ENCODE data around the gene TTLL5. TPM values are rescaled to one million over a fixed set of nuclear protein-coding genes. Genes with fewer than 3 reads are reported as not detected.

The TTLL5 gene
- total RNA-seq, 1 experiment from 2014 or later, result 34.7 TPM

- no peak for TF ChIP-seq EZH2phosphoT487 (IDR thresholded peaks at IDR 0.05; ENCODE audit: borderline replicate concordance, low read length)
- TF ChIP-seq, protein P1, sequence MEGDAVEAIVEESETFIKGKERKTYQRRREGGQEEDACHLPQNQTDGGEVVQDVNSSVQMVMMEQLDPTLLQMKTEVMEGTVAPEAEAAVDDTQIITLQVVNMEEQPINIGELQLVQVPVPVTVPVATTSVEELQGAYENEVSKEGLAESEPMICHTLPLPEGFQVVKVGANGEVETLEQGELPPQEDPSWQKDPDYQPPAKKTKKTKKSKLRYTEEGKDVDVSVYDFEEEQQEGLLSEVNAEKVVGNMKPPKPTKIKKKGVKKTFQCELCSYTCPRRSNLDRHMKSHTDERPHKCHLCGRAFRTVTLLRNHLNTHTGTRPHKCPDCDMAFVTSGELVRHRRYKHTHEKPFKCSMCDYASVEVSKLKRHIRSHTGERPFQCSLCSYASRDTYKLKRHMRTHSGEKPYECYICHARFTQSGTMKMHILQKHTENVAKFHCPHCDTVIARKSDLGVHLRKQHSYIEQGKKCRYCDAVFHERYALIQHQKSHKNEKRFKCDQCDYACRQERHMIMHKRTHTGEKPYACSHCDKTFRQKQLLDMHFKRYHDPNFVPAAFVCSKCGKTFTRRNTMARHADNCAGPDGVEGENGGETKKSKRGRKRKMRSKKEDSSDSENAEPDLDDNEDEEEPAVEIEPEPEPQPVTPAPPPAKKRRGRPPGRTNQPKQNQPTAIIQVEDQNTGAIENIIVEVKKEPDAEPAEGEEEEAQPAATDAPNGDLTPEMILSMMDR (conservative IDR thresholded peaks at IDR 0.05; ENCODE audit: low read depth, low read length), result no peak
- TF ChIP-seq EZH2 (IDR thresholded peaks at IDR 0.05; ENCODE audit: low read length, unreplicated experiment), result no peak
- no peaks in the 10 kb centered on the region for H4K20me1 ChIP-seq (ENCODE audit: low read length)
- ChIA-PET CTCF (no interaction called here), POLR2A (ENCODE audit: unreplicated experiment) (no interaction called here)
- no peaks in the 10 kb centered on the region for H3K9me2 ChIP-seq (replicated peaks; ENCODE audit: low read length)
- DNase-seq (no peak), ATAC-seq (no peak)
- intact Hi-C loops (cut with micrococcal nuclease), result no loop called here
- H3K79me2 ChIP-seq (ENCODE audit: low read length), result no peaks in the 10 kb centered on the region
- no peaks in the 10 kb centered on the region for H3F3A ChIP-seq (ENCODE audit: low read length, unreplicated experiment)
- no peaks in the 10 kb centered on the region for H3K9me3 ChIP-seq (ENCODE audit: low read length)
- H3K27ac ChIP-seq (ENCODE audit: low read length), result no peak overlapping the region
- no peak overlapping the region for H2AFZ ChIP-seq (ENCODE audit: low read length)
- H3K9ac ChIP-seq (ENCODE audit: low read length), result no peak overlapping the region
- H3K27me3 ChIP-seq (ENCODE audit: low read length), result no peaks in the 10 kb centered on the region
- BruUV-seq (replicated peaks), result no TSS peak
- no peaks in the 10 kb centered on the region for H3K36me3 ChIP-seq (ENCODE audit: low read depth, low read length)
- H3K4me1 ChIP-seq (ENCODE audit: insufficient read depth, low read length), result no peaks in the 10 kb centered on the region
- H3K4me3 ChIP-seq (ENCODE audit: low read length), result no peak overlapping the region
- no peak overlapping the region for H3K4me2 ChIP-seq (ENCODE audit: low read length)
Observed at GRCh38 chr14:75625034-75625433, 36.0 kb upstream of the TTLL5 start.

DNA sequence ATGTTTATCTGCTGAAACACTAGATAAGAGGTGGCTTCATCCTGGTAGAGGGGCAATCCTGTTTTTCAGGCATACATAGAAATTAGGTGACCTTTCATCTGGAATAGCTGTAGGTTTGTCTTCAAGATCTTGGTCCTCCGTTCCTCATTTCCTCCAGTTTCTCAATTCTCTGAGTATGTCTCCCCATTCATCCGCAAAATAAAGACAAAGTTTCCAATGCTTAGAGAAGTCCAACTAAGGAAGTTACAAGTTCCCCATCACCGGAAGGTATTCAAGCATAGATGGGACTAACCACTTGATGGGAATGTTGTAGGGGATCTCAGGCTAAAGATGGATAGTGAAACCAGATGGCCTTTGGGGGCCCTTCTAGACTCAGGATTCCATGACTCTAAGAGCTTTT is 34.6 kb upstream of the TTLL5 start:
- H2AFZ ChIP-seq (ENCODE audit: low read length), result no peak overlapping the region
- BruUV-seq (replicated peaks), result no TSS peak
- no peaks in the 10 kb centered on the region for H3K79me2 ChIP-seq (ENCODE audit: low read length)
- H3K27me3 ChIP-seq (ENCODE audit: low read length), result no peaks in the 10 kb centered on the region
- intact Hi-C loops (cut with micrococcal nuclease), result no loop called here
- H3F3A ChIP-seq (ENCODE audit: low read length, unreplicated experiment), result no peaks in the 10 kb centered on the region
- no peaks in the 10 kb centered on the region for H3K9me2 ChIP-seq (replicated peaks; ENCODE audit: low read length)
- H3K9me3 ChIP-seq (ENCODE audit: low read length), result no peaks in the 10 kb centered on the region
- ChIA-PET POLR2A (ENCODE audit: unreplicated experiment) (no interaction called here), CTCF (no interaction called here)
- H3K4me3 ChIP-seq (ENCODE audit: low read length), result no peak overlapping the region
- DNase-seq (no peak), ATAC-seq (no peak)
- no peak overlapping the region for H3K27ac ChIP-seq (ENCODE audit: low read length)
- no peaks in the 10 kb centered on the region for H3K36me3 ChIP-seq (ENCODE audit: low read depth, low read length)
- H3K4me1 ChIP-seq (ENCODE audit: insufficient read depth, low read length), result no peaks in the 10 kb centered on the region
- no peak overlapping the region for H3K4me2 ChIP-seq (ENCODE audit: low read length)
- H4K20me1 ChIP-seq (ENCODE audit: low read length), result no peaks in the 10 kb centered on the region
- TF ChIP-seq EZH2 (IDR thresholded peaks at IDR 0.05; ENCODE audit: low read length, unreplicated experiment), result no peak
- TF ChIP-seq, protein P1 (conservative IDR thresholded peaks at IDR 0.05; ENCODE audit: low read depth, low read length), result no peak
- no peak for TF ChIP-seq EZH2phosphoT487 (IDR thresholded peaks at IDR 0.05; ENCODE audit: borderline replicate concordance, low read length)
- H3K9ac ChIP-seq (ENCODE audit: low read length), result no peak overlapping the region

DNA sequence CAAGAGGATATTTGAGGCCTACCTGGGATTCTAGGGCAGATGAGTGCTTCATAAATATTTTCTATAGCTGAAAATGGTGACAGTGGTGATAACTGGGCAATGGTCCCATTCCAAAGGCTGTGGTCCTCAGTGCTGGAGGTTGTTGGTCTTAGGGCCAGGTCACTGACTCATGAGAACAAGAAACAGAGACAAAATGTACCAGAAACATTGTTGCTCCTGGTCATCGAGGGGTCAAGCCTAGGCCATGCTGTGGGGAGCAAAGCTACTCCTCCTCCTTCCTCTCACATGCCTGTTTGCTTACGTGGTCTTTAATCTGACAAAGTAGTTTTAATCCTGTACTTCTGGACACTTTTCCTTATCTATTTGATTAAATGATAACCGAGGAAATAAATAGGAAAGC is 34.2 kb upstream of the TTLL5 start:
- CTCF ChIA-PET, result no interaction called here
- Histone ChIP-seq H3K9ac (ENCODE audit: low read length) (no peak overlapping the region), H3K4me2 (ENCODE audit: low read length) (no peak overlapping the region), H3K27me3 (ENCODE audit: low read length) (no peaks in the 10 kb centered on the region), H4K20me1 (ENCODE audit: low read length) (no peaks in the 10 kb centered on the region), H3F3A (ENCODE audit: low read length, unreplicated experiment) (no peaks in the 10 kb centered on the region), H3K9me3 (ENCODE audit: low read length) (no peaks in the 10 kb centered on the region), H3K27ac (ENCODE audit: low read length) (no peak overlapping the region), H3K9me2 (replicated peaks; ENCODE audit: low read length) (no peaks in the 10 kb centered on the region), H3K4me3 (ENCODE audit: low read length) (no peak overlapping the region), H2AFZ (ENCODE audit: low read length) (no peak overlapping the region), H3K79me2 (ENCODE audit: low read length) (no peaks in the 10 kb centered on the region), H3K36me3 (ENCODE audit: low read depth, low read length) (no peaks in the 10 kb centered on the region), H3K4me1 (ENCODE audit: insufficient read depth, low read length) (no peaks in the 10 kb centered on the region)
- TF ChIP-seq, protein P1 (conservative IDR thresholded peaks at IDR 0.05; ENCODE audit: low read depth, low read length), result no peak
- TF ChIP-seq EZH2phosphoT487 (IDR thresholded peaks at IDR 0.05; ENCODE audit: borderline replicate concordance, low read length) (no peak), EZH2 (IDR thresholded peaks at IDR 0.05; ENCODE audit: low read length, unreplicated experiment) (no peak)
- ATAC-seq, result no peak
- POLR2A ChIA-PET (ENCODE audit: unreplicated experiment), result no interaction called here
- DNase-seq, result no peak
- intact Hi-C loops (cut with micrococcal nuclease), result no loop called here
- BruUV-seq (replicated peaks), result no TSS peak

All from PC-3 (cell line).